ENCODE results near the gene REXO1.
A peak's percentile ranks its signal among the peaks of the same experiment; 100 is the strongest.

DNA sequence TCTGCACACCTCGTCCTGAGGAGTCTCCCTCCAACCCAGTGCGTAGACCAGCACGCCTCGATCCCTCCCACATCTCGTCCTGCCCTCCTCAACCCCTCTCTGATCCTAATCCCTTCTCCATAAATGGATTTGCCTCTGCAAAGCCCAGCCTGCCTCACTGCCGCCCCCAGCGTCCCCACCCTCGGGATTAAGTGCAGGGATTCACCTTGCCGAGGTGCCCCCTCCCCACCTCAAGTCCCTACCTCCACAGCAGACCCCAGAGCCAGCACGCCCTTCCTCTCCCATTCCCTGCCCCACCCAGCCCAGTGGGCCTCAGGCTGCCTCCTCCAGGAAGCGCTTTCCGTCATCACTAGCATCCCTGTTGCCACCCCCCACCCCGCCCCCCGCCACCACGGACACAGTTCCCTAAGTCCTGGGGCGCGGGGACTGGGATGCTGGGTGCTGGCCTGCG lies 11.1 kb upstream of the REXO1 start:
- TF ChIP-seq ZNF274 (IDR thresholded peaks at IDR 0.05; ENCODE audit: low read length): no peak
- no peak for TF ChIP-seq ZNF274 (tag by site-specific recombination; IDR thresholded peaks at IDR 0.05; ENCODE audit: borderline replicate concordance)
- no peak for TF ChIP-seq ZNF121 (tag by site-specific recombination; IDR thresholded peaks at IDR 0.05)
- no peak for TF ChIP-seq ZNF629 (tag by site-specific recombination; IDR thresholded peaks at IDR 0.05)
- peak; percentile 69 for TF ChIP-seq SP2 (tag by site-specific recombination; IDR thresholded peaks at IDR 0.05)
- no peak for TF ChIP-seq ZNF571 (tag by site-specific recombination; IDR thresholded peaks at IDR 0.05)
- TF ChIP-seq ZNF2 (tag by site-specific recombination; IDR thresholded peaks at IDR 0.05): no peak
- TF ChIP-seq, protein P1, sequence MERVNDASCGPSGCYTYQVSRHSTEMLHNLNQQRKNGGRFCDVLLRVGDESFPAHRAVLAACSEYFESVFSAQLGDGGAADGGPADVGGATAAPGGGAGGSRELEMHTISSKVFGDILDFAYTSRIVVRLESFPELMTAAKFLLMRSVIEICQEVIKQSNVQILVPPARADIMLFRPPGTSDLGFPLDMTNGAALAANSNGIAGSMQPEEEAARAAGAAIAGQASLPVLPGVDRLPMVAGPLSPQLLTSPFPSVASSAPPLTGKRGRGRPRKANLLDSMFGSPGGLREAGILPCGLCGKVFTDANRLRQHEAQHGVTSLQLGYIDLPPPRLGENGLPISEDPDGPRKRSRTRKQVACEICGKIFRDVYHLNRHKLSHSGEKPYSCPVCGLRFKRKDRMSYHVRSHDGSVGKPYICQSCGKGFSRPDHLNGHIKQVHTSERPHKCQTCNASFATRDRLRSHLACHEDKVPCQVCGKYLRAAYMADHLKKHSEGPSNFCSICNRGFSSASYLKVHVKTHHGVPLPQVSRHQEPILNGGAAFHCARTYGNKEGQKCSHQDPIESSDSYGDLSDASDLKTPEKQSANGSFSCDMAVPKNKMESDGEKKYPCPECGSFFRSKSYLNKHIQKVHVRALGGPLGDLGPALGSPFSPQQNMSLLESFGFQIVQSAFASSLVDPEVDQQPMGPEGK (tag by site-specific recombination; IDR thresholded peaks at IDR 0.05): peak; percentile 85
- TF ChIP-seq, protein P2, sequence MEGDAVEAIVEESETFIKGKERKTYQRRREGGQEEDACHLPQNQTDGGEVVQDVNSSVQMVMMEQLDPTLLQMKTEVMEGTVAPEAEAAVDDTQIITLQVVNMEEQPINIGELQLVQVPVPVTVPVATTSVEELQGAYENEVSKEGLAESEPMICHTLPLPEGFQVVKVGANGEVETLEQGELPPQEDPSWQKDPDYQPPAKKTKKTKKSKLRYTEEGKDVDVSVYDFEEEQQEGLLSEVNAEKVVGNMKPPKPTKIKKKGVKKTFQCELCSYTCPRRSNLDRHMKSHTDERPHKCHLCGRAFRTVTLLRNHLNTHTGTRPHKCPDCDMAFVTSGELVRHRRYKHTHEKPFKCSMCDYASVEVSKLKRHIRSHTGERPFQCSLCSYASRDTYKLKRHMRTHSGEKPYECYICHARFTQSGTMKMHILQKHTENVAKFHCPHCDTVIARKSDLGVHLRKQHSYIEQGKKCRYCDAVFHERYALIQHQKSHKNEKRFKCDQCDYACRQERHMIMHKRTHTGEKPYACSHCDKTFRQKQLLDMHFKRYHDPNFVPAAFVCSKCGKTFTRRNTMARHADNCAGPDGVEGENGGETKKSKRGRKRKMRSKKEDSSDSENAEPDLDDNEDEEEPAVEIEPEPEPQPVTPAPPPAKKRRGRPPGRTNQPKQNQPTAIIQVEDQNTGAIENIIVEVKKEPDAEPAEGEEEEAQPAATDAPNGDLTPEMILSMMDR (tag by site-specific recombination; IDR thresholded peaks at IDR 0.05): no peak
- no peak; the same call in 1 of the 2 replicates for TF ChIP-seq ZIC2 (tag by site-specific recombination; IDR thresholded peaks at IDR 0.05)
- no peak for TF ChIP-seq KLF16 (tag by site-specific recombination; IDR thresholded peaks at IDR 0.05)
- no peak for TF ChIP-seq ZNF660 (tag by site-specific recombination; IDR thresholded peaks at IDR 0.05)
- TF ChIP-seq, protein P3, sequence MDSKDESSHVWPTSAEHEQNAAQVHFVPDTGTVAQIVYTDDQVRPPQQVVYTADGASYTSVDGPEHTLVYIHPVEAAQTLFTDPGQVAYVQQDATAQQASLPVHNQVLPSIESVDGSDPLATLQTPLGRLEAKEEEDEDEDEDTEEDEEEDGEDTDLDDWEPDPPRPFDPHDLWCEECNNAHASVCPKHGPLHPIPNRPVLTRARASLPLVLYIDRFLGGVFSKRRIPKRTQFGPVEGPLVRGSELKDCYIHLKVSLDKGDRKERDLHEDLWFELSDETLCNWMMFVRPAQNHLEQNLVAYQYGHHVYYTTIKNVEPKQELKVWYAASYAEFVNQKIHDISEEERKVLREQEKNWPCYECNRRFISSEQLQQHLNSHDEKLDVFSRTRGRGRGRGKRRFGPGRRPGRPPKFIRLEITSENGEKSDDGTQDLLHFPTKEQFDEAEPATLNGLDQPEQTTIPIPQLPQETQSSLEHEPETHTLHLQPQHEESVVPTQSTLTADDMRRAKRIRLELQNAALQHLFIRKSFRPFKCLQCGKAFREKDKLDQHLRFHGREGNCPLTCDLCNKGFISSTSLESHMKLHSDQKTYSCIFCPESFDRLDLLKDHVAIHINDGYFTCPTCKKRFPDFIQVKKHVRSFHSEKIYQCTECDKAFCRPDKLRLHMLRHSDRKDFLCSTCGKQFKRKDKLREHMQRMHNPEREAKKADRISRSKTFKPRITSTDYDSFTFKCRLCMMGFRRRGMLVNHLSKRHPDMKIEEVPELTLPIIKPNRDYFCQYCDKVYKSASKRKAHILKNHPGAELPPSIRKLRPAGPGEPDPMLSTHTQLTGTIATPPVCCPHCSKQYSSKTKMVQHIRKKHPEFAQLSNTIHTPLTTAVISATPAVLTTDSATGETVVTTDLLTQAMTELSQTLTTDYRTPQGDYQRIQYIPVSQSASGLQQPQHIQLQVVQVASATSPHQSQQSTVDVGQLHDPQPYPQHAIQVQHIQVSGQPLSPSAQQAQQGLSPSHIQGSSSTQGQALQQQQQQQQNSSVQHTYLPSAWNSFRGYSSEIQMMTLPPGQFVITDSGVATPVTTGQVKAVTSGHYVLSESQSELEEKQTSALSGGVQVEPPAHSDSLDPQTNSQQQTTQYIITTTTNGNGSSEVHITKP (tag by site-specific recombination; IDR thresholded peaks at IDR 0.05): no peak
- no peak for TF ChIP-seq ZNF223 (tag by site-specific recombination; IDR thresholded peaks at IDR 0.05)
- TF ChIP-seq, protein P4, sequence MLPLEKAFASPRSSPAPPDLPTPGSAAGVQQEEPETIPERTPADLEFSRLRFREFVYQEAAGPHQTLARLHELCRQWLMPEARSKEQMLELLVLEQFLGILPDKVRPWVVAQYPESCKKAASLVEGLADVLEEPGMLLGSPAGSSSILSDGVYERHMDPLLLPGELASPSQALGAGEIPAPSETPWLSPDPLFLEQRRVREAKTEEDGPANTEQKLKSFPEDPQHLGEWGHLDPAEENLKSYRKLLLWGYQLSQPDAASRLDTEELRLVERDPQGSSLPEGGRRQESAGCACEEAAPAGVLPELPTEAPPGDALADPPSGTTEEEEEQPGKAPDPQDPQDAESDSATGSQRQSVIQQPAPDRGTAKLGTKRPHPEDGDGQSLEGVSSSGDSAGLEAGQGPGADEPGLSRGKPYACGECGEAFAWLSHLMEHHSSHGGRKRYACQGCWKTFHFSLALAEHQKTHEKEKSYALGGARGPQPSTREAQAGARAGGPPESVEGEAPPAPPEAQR (tag by site-specific recombination; IDR thresholded peaks at IDR 0.05): no peak

All from HEK293 (cell line).